ENCODE measurements around the gene ALOX15B.

The ALOX15B gene

GRCh38 chr17:8067806-8068205 is 28.9 kb downstream of the ALOX15B start:
- peaks cover 22% of the 10 kb centered on the region for H3K27me3 ChIP-seq (ENCODE audit: low read depth, low read length)
- H3K4me3 ChIP-seq (ENCODE audit: low read depth in 1 of 2, low read length in 2 of 2) = no peak overlapping the region
- no peaks in the 10 kb centered on the region for H3K9me3 ChIP-seq (ENCODE audit: control insufficient read depth in 1 of 2, low read length in 2 of 2)
- no peak overlapping the region for H3K27ac ChIP-seq (ENCODE audit: low read length)
- H3K4me1 ChIP-seq (ENCODE audit: control insufficient read depth in 1 of 2, insufficient read depth in 2 of 2, low read length in 2 of 2) = peaks cover 0 to 10% of the 10 kb centered on the region in 2 donors
- no peaks in the 10 kb centered on the region for H3K36me3 ChIP-seq (ENCODE audit: control insufficient read depth in 1 of 2, insufficient read depth in 2 of 2, low read length in 2 of 2)

DNA sequence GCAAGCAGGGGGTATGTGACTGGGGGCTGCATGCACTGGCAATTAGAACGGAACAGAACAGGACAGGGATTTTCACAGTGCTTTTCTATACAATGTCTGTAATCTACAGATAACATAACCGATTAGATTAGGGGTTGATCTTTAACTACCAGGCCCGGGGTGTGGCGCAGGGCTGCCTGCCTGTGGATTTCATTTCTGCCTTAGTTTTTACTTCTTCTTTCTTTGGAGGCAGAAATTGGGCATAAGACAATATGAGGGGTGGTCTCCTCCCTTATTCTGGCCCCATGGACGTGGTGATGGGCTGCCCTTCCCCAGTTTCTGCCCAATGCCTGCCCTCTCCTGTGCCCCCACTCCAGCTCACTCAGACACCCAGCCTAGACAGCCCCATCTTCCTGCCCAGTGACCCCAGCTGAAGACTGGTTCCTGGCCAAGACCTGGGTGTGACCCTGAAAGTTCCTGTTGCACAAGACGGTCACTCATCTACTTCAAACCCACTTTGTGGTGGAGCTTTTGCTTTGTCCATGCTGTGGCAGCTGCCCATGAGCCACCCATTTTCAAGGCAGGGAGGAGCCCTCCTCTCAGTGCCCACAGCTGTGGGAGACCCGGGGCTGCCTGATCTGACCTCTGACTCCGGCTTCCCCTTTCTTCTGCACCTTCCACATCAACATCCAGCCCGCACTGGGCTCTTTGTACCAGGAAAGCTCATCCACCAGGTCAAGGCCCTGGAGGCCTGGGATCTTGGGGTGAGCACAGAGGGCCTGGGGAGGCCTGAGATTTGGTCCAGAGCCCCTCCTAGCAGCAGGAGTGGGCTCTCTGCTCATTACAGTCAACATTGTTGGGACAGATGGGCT is 30.1 kb downstream of the ALOX15B start:
- Histone ChIP-seq H3K27me3 (ENCODE audit: low read depth, low read length) (peaks cover 26% of the 10 kb centered on the region), H3K9me3 (ENCODE audit: control insufficient read depth in 1 of 2, low read length in 2 of 2) (no peaks in the 10 kb centered on the region), H3K4me1 (ENCODE audit: control insufficient read depth in 1 of 2, insufficient read depth in 2 of 2, low read length in 2 of 2) (peaks cover 0 to 18% of the 10 kb centered on the region in 2 donors), H3K4me3 (ENCODE audit: low read depth in 1 of 2, low read length in 2 of 2) (no peak overlapping the region), H3K36me3 (ENCODE audit: control insufficient read depth in 1 of 2, insufficient read depth in 2 of 2, low read length in 2 of 2) (no peaks in the 10 kb centered on the region), H3K27ac (ENCODE audit: low read length) (no peak overlapping the region)

GRCh38 chr17:8069587-8069860 is 30.7 kb downstream of the ALOX15B start:
- H3K27me3 ChIP-seq (ENCODE audit: low read depth, low read length) = peaks cover 31% of the 10 kb centered on the region
- H3K4me3 ChIP-seq (ENCODE audit: low read depth in 1 of 2, low read length in 2 of 2) = no peak overlapping the region

GRCh38 chr17:8071496-8071895 is 32.6 kb downstream of the ALOX15B start:
- no peak overlapping the region for H3K4me3 ChIP-seq (ENCODE audit: low read depth in 1 of 2, low read length in 2 of 2)
- H3K4me1 ChIP-seq (ENCODE audit: control insufficient read depth in 1 of 2, insufficient read depth in 2 of 2, low read length in 2 of 2) = peaks cover 0 to 20% of the 10 kb centered on the region in 2 donors
- no peaks in the 10 kb centered on the region for H3K36me3 ChIP-seq (ENCODE audit: control insufficient read depth in 1 of 2, insufficient read depth in 2 of 2, low read length in 2 of 2)
- H3K27me3 ChIP-seq (ENCODE audit: low read depth, low read length) = peaks cover 39% of the 10 kb centered on the region
- no peak overlapping the region for H3K27ac ChIP-seq (ENCODE audit: low read length)
- H3K9me3 ChIP-seq (ENCODE audit: control insufficient read depth in 1 of 2, low read length in 2 of 2) = no peaks in the 10 kb centered on the region

More at GRCh38 chr17:8069587-8069860, 30.7 kb downstream of the ALOX15B start:
- Histone ChIP-seq H3K9me3 (ENCODE audit: control insufficient read depth in 1 of 2, low read length in 2 of 2) (no peaks in the 10 kb centered on the region), H3K27ac (ENCODE audit: low read length) (no peak overlapping the region), H3K4me1 (ENCODE audit: control insufficient read depth in 1 of 2, insufficient read depth in 2 of 2, low read length in 2 of 2) (peaks cover 0 to 20% of the 10 kb centered on the region in 2 donors), H3K36me3 (ENCODE audit: control insufficient read depth in 1 of 2, insufficient read depth in 2 of 2, low read length in 2 of 2) (no peaks in the 10 kb centered on the region)

DNA sequence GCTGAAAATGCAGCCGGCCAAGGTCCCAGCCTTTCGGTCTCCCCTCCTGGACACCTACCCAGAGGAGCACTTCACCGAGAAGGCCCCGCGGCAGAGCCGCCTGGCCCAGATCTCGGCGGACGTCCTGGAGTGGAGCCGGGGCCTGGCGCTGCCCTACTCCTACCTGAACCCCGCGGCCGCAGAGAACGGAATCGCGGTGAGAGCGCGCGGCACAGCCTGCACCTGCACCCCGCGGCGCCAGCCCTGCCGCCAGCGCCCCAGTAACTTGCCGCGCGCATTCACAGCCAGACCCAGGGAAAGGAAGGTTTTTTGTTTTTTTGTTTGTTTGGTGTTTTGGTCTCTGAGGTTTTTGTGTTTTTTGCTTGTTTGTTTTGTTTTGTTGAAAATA is 33.5 kb downstream of the ALOX15B start:
- Histone ChIP-seq H3K27ac (ENCODE audit: low read length) (no peak overlapping the region), H3K4me1 (ENCODE audit: control insufficient read depth in 1 of 2, insufficient read depth in 2 of 2, low read length in 2 of 2) (peaks cover 0 to 20% of the 10 kb centered on the region in 2 donors), H3K27me3 (ENCODE audit: low read depth, low read length) (peaks cover 39% of the 10 kb centered on the region), H3K36me3 (ENCODE audit: control insufficient read depth in 1 of 2, insufficient read depth in 2 of 2, low read length in 2 of 2) (no peaks in the 10 kb centered on the region), H3K4me3 (ENCODE audit: low read depth in 1 of 2, low read length in 2 of 2) (no peak overlapping the region), H3K9me3 (ENCODE audit: control insufficient read depth in 1 of 2, low read length in 2 of 2) (no peaks in the 10 kb centered on the region)

- Histone ChIP-seq H3K27me3 (ENCODE audit: low read depth, low read length) (peaks cover 39% of the 10 kb centered on the region), H3K36me3 (ENCODE audit: control insufficient read depth in 1 of 2, insufficient read depth in 2 of 2, low read length in 2 of 2) (no peaks in the 10 kb centered on the region), H3K4me1 (ENCODE audit: control insufficient read depth in 1 of 2, insufficient read depth in 2 of 2, low read length in 2 of 2) (peaks cover 0 to 20% of the 10 kb centered on the region in 2 donors), H3K9me3 (ENCODE audit: control insufficient read depth in 1 of 2, low read length in 2 of 2) (no peaks in the 10 kb centered on the region), H3K4me3 (ENCODE audit: low read depth in 1 of 2, low read length in 2 of 2) (peak overlapping the region in 1 of 2 donors; percentile 25), H3K27ac (ENCODE audit: low read length) (no peak overlapping the region)
These were observed 34.0 kb downstream of the ALOX15B start for GRCh38 chr17:8072729-8073461.

DNA sequence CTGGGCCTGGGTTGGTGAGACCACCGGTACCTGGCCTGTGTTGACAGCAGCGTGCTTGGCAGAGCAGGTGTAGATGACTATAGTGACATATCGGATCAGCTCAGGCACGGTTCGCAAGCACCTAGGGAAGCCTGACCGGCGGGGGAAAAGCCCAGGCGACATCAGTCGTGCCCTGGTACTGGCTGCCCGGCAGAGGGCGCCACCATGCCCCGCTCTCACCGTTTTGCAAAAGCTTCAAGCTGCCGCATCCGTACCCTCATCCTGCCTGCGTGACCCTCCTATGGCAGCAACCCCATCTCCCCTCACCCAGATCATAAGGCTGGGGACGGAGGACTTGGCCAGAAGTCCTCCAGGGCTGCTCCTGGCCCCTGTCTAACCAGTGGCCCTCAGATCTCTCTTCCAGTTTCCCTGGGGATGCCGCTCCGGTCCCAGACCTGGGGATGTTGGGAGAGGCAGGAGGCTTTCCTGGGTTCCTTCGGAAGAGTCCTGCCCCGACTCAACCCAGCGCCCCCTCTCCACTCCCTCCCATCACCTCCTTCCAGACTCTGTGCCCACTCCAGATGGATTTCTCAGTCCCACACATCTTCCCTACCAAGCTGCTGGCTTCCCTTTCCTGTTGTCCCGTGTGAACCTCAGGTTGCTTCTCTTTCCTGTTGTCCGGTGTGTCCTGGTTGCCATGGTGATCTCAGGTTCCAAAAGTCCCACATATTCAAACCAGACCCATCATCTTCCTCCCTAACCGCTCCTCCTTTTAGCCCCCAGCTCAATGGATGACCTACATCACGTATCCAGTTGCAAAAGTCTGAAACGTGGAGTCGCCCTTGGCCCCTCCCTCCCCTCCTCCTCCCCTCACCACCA is 35.0 kb downstream of the ALOX15B start:
- no peak overlapping the region for H3K4me3 ChIP-seq (ENCODE audit: low read depth in 1 of 2, low read length in 2 of 2)
- peaks cover 39% of the 10 kb centered on the region for H3K27me3 ChIP-seq (ENCODE audit: low read depth, low read length)
- no peaks in the 10 kb centered on the region for H3K36me3 ChIP-seq (ENCODE audit: control insufficient read depth in 1 of 2, insufficient read depth in 2 of 2, low read length in 2 of 2)
- no peaks in the 10 kb centered on the region for H3K9me3 ChIP-seq (ENCODE audit: control insufficient read depth in 1 of 2, low read length in 2 of 2)
- no peak overlapping the region for H3K27ac ChIP-seq (ENCODE audit: low read length)
- H3K4me1 ChIP-seq (ENCODE audit: control insufficient read depth in 1 of 2, insufficient read depth in 2 of 2, low read length in 2 of 2) = peaks cover 0 to 20% of the 10 kb centered on the region in 2 donors

DNA sequence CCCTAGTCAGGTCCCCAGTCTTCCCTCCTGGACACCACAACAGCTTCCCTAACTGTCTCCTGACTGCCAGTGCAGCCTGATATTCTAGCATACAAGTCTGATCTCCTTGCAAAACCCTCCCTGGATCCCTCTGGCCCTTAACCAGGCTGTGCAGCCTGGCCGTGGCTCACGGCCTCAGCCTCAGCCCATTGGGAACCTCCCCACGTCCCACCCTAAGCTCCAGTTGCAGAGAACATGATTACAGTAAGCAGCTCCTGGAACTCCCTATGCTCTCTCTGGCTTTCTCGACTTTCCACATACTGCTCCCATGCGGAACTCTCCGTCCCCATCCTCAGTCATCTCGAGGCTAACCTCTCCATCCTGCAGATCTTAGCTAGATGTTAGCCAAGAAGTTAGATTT is 35.7 kb downstream of the ALOX15B start:
- Histone ChIP-seq H3K9me3 (ENCODE audit: control insufficient read depth in 1 of 2, low read length in 2 of 2) (no peaks in the 10 kb centered on the region), H3K4me3 (ENCODE audit: low read depth in 1 of 2, low read length in 2 of 2) (no peak overlapping the region), H3K27ac (ENCODE audit: low read length) (no peak overlapping the region), H3K27me3 (ENCODE audit: low read depth, low read length) (peaks cover 44% of the 10 kb centered on the region), H3K36me3 (ENCODE audit: control insufficient read depth in 1 of 2, insufficient read depth in 2 of 2, low read length in 2 of 2) (no peaks in the 10 kb centered on the region), H3K4me1 (ENCODE audit: control insufficient read depth in 1 of 2, insufficient read depth in 2 of 2, low read length in 2 of 2) (peaks cover 0 to 25% of the 10 kb centered on the region in 2 donors)

GRCh38 chr17:8075081-8075480 is 36.2 kb downstream of the ALOX15B start:
- H3K36me3 ChIP-seq (ENCODE audit: control insufficient read depth in 1 of 2, insufficient read depth in 2 of 2, low read length in 2 of 2) = no peaks in the 10 kb centered on the region
- H3K9me3 ChIP-seq (ENCODE audit: control insufficient read depth in 1 of 2, low read length in 2 of 2) = no peaks in the 10 kb centered on the region

GRCh38 chr17:8075574-8076342 is 36.9 kb downstream of the ALOX15B start:
- Histone ChIP-seq H3K27ac (ENCODE audit: low read length) (no peak overlapping the region), H3K9me3 (ENCODE audit: control insufficient read depth in 1 of 2, low read length in 2 of 2) (no peaks in the 10 kb centered on the region), H3K36me3 (ENCODE audit: control insufficient read depth in 1 of 2, insufficient read depth in 2 of 2, low read length in 2 of 2) (no peaks in the 10 kb centered on the region), H3K27me3 (ENCODE audit: low read depth, low read length) (peaks cover 50% of the 10 kb centered on the region), H3K4me3 (ENCODE audit: low read depth in 1 of 2, low read length in 2 of 2) (no peak overlapping the region), H3K4me1 (ENCODE audit: control insufficient read depth in 1 of 2, insufficient read depth in 2 of 2, low read length in 2 of 2) (peaks cover 0 to 32% of the 10 kb centered on the region in 2 donors)

More at GRCh38 chr17:8075081-8075480, 36.2 kb downstream of the ALOX15B start:
- H3K27me3 ChIP-seq (ENCODE audit: low read depth, low read length) = peaks cover 45% of the 10 kb centered on the region
- H3K27ac ChIP-seq (ENCODE audit: low read length) = no peak overlapping the region
- no peak overlapping the region for H3K4me3 ChIP-seq (ENCODE audit: low read depth in 1 of 2, low read length in 2 of 2)
- H3K4me1 ChIP-seq (ENCODE audit: control insufficient read depth in 1 of 2, insufficient read depth in 2 of 2, low read length in 2 of 2) = peaks cover 0 to 30% of the 10 kb centered on the region in 2 donors

Measured in muscle layer of duodenum (tissue), 2 donors.